ENCODE data around the gene SLC37A3.
A peak's percentile ranks its signal among the peaks of the same experiment; 100 is the strongest.
"Not testable (repeated sequence)": the region's sequence is repeated elsewhere in the genome, so short reads cannot be mapped to it uniquely, and the experiment has no call there.

The SLC37A3 gene

GRCh38 chr7:140397784-140398750 is at the start of gene SLC37A3:
Gene SLC37A3 (minus strand): TSS chr7:140398530. CDS start chr7:140382526, 16,004 bp downstream.
- peak; percentile 57 for DNase-seq (ENCODE audit: low read depth)

GRCh38 chr7:140447841-140448240 is 49.5 kb upstream of the SLC37A3 start:
- DNase-seq (ENCODE audit: low read depth): no peak

- no peak for DNase-seq (ENCODE audit: low read depth)
Observed at GRCh38 chr7:140446467-140446866, 48.1 kb upstream of the SLC37A3 start.

GRCh38 chr7:140441519-140441918 is 43.2 kb upstream of the SLC37A3 start:
- no peak for DNase-seq (ENCODE audit: low read depth)

- no peak for DNase-seq (ENCODE audit: low read depth)
Observed at GRCh38 chr7:140440593-140440992, 42.3 kb upstream of the SLC37A3 start.

GRCh38 chr7:140439359-140439758 is 41.0 kb upstream of the SLC37A3 start:
- DNase-seq (ENCODE audit: low read depth): no peak

- DNase-seq (ENCODE audit: low read depth): no peak
Observed at GRCh38 chr7:140435252-140435895, 37.0 kb upstream of the SLC37A3 start.

- no peak for DNase-seq (ENCODE audit: low read depth)
Observed at GRCh38 chr7:140433396-140433795, 35.1 kb upstream of the SLC37A3 start.

- no peak for DNase-seq (ENCODE audit: low read depth)
Observed at GRCh38 chr7:140426130-140426529, 27.8 kb upstream of the SLC37A3 start.

- no peak for DNase-seq (ENCODE audit: low read depth)
Observed at GRCh38 chr7:140425718-140426117, 27.4 kb upstream of the SLC37A3 start.

GRCh38 chr7:140423501-140423900 is 25.2 kb upstream of the SLC37A3 start:
- no peak for DNase-seq (ENCODE audit: low read depth)

- no peak for DNase-seq (ENCODE audit: low read depth)
Observed at GRCh38 chr7:140421521-140421920, 23.2 kb upstream of the SLC37A3 start.

GRCh38 chr7:140418653-140419052 is 20.3 kb upstream of the SLC37A3 start:
- no peak for DNase-seq (ENCODE audit: low read depth)

- not testable (repeated sequence) for DNase-seq (ENCODE audit: low read depth)
Observed at GRCh38 chr7:140418156-140418472, 19.8 kb upstream of the SLC37A3 start.

GRCh38 chr7:140417456-140418155 is 19.3 kb upstream of the SLC37A3 start:
- DNase-seq (ENCODE audit: low read depth): no peak

- DNase-seq (ENCODE audit: low read depth): no peak
Observed at GRCh38 chr7:140416560-140416959, 18.2 kb upstream of the SLC37A3 start.

- DNase-seq (ENCODE audit: low read depth): not testable (repeated sequence)
Observed at GRCh38 chr7:140415816-140416215, 17.5 kb upstream of the SLC37A3 start.

- DNase-seq (ENCODE audit: low read depth): no peak
Observed at GRCh38 chr7:140415361-140415760, 17.0 kb upstream of the SLC37A3 start.

GRCh38 chr7:140404565-140405065 is 6.3 kb upstream of the SLC37A3 start:
- DNase-seq (ENCODE audit: low read depth): no peak

- no peak for DNase-seq (ENCODE audit: low read depth)
Observed at GRCh38 chr7:140403878-140404564, 5.7 kb upstream of the SLC37A3 start, which contains the start of gene RAB19. Gene RAB19 (plus strand): TSS chr7:140404058. CDS start chr7:140407647, 3,589 bp downstream.

GRCh38 chr7:140402178-140402835 is 4.0 kb upstream of the SLC37A3 start:
- DNase-seq (ENCODE audit: low read depth): no peak

All from GM04504 (cell line).